ENCODE data around the gene GSTM2. TPM values are rescaled to one million over a fixed set of nuclear protein-coding genes. Genes with fewer than 3 reads are reported as not detected.
A peak's percentile ranks its signal among the peaks of the same experiment; 100 is the strongest.
"Not testable (repeated sequence)": the region's sequence is repeated elsewhere in the genome, so short reads cannot be mapped to it uniquely, and the experiment has no call there.

GSTM2 gene
- total and polyA plus RNA-seq, 4 donors: 7.1 to 15.1 (median 7.9) TPM

DNA sequence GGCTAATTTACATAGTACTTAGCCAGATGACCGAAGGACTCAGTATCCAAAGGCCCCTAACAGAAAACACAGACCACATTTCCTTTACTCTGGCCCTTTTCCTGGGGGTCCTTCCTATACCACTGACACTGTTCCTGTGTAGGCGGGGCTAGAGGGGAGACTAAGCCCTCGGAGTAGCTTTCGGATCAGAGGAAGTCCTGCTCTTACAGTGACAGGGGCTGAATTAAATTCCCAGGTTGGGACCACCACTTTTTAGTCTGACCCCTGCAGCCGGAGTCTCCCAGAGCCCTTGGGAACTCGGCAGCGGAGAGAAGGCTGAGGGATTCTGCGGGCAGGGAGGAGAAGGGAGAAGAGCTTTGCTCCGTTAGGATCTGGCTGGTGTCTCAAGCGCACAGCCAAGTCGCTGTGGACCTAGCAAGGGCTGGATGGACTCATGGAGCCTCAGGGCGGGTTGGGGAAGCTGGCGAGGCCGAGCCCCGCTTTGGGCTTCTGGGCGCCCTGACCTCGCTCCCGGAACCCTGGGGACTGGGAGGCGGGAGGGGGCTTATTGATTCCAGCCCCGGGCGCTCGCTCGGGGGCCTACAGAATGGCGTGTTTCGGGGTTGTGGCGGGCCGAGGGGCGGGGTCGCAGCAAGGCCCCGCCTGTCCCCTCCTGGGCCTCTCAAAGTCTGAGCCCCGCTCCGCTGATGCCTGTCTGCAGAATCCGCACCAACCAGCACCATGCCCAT, 43.9 kb downstream of the GSTM2 start, which contains the start of gene GSTM5:
TSS of gene GSTM5 (plus strand) at position 659 of the 728 bp plus-strand sequence. CDS start at position 721, 62 bp downstream.
- H3K4me3 ChIP-seq (ENCODE audit: low read depth in 1 of 3, low read length in 3 of 3); H3K4me1 ChIP-seq (ENCODE audit: control insufficient read depth in 4 of 4, insufficient read depth in 4 of 4, low read length in 3 of 4); H3K27me3 ChIP-seq (ENCODE audit: control insufficient read depth in 4 of 4, insufficient read depth in 4 of 4, low read length in 3 of 4); H3K9ac ChIP-seq (ENCODE audit: low read depth in 1 of 2, low read length in 2 of 2); H3K9me3 ChIP-seq (ENCODE audit: control insufficient read depth in 4 of 4, low read length in 3 of 4); DNase-seq (ENCODE audit: low spot score); H3K36me3 ChIP-seq (ENCODE audit: control insufficient read depth in 4 of 4, insufficient read depth in 3 of 4, low read depth in 1 of 4, low read length in 3 of 4): not testable (repeated sequence)
- WGBS: 39% methylated on average over 33 of the region's 33 CpGs
- H3K27ac ChIP-seq (ENCODE audit: low read depth in 1 of 2, low read length in 2 of 2): peak within 1 kb of the TSS; percentile 35 to 46

DNA sequence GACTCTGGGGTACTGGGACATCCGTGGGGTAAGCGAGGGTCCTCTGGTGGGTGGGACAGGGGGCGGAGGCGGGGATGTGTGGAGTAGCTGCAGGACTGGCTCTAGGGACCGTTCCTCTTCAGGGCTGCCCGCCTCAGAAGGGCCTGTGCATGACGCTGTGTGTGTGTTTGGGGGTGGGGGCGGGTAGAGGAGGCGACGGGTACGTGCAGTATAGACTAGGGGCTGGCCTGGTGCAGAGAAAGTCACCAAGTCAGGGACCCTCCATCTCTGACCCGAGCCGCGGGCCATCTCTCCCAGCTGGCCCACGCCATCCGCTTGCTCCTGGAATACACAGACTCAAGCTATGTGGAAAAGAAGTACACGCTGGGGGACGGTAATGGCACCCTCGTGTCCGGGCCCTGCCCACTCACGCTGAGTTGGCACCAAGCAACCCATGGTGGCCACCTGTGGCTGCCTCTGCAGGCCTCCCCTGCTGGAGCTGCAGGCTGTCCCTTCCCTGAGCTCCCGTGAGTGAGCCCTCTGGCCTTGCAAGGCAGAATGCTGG, 44.5 kb downstream of the GSTM2 start:
- TF ChIP-seq, protein P1, sequence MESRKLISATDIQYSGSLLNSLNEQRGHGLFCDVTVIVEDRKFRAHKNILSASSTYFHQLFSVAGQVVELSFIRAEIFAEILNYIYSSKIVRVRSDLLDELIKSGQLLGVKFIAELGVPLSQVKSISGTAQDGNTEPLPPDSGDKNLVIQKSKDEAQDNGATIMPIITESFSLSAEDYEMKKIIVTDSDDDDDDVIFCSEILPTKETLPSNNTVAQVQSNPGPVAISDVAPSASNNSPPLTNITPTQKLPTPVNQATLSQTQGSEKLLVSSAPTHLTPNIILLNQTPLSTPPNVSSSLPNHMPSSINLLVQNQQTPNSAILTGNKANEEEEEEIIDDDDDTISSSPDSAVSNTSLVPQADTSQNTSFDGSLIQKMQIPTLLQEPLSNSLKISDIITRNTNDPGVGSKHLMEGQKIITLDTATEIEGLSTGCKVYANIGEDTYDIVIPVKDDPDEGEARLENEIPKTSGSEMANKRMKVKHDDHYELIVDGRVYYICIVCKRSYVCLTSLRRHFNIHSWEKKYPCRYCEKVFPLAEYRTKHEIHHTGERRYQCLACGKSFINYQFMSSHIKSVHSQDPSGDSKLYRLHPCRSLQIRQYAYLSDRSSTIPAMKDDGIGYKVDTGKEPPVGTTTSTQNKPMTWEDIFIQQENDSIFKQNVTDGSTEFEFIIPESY (IDR thresholded peaks at IDR 0.05): no peak
- no peak for TF ChIP-seq HNF4G (IDR thresholded peaks at IDR 0.05)
- no peak for TF ChIP-seq FOXA2 (IDR thresholded peaks at IDR 0.05)
- TF ChIP-seq GABPA (IDR thresholded peaks at IDR 0.05 in 1 of 2, conservative IDR thresholded peaks at IDR 0.05 in 1 of 2): no peak
- no peak for TF ChIP-seq MAX (IDR thresholded peaks at IDR 0.05)
- no peak for TF ChIP-seq YY1 (IDR thresholded peaks at IDR 0.05)
- no peak for TF ChIP-seq EGR1 (IDR thresholded peaks at IDR 0.05; ENCODE audit: low read depth in 2 of 2)
- TF ChIP-seq HNF4A (conservative IDR thresholded peaks at IDR 0.05): no peak
- no peak for TF ChIP-seq CTCF (IDR thresholded peaks at IDR 0.05; ENCODE audit: low read depth, low read length, missing input control)
- no peak for TF ChIP-seq RXRA (IDR thresholded peaks at IDR 0.05)
- TF ChIP-seq ATF3 (IDR thresholded peaks at IDR 0.05): no peak
- no peak for TF ChIP-seq RAD21 (IDR thresholded peaks at IDR 0.05)
- no peak for TF ChIP-seq REST (IDR thresholded peaks at IDR 0.05)
- no peak for TF ChIP-seq FOXA1 (IDR thresholded peaks at IDR 0.05)
- no peak for TF ChIP-seq JUND (IDR thresholded peaks at IDR 0.05)
- TF ChIP-seq NR2F2 (IDR thresholded peaks at IDR 0.05): no peak
- TF ChIP-seq TAF1 (conservative IDR thresholded peaks at IDR 0.05): no peak
- TF ChIP-seq SP1 (IDR thresholded peaks at IDR 0.05): no peak
- H3K4me3 ChIP-seq (ENCODE audit: low read depth in 1 of 3, low read length in 3 of 3): no peak overlapping the region
- no peak for DNase-seq (ENCODE audit: low spot score)
- H3K27ac ChIP-seq (ENCODE audit: low read depth in 1 of 2, low read length in 2 of 2): no peak overlapping the region
- H3K27me3 ChIP-seq (ENCODE audit: control insufficient read depth in 4 of 4, insufficient read depth in 4 of 4, low read length in 3 of 4): no peaks in the 10 kb centered on the region
- no peaks in the 10 kb centered on the region for H3K4me1 ChIP-seq (ENCODE audit: control insufficient read depth in 4 of 4, insufficient read depth in 4 of 4, low read length in 3 of 4)
- H3K9me3 ChIP-seq (ENCODE audit: control insufficient read depth in 4 of 4, low read length in 3 of 4): no peaks in the 10 kb centered on the region
- WGBS: 72% methylated on average over 22 of the region's 22 CpGs
- H3K9ac ChIP-seq (ENCODE audit: low read depth in 1 of 2, low read length in 2 of 2): no peak overlapping the region
- no peaks in the 10 kb centered on the region for H3K36me3 ChIP-seq (ENCODE audit: control insufficient read depth in 4 of 4, insufficient read depth in 3 of 4, low read depth in 1 of 4, low read length in 3 of 4)

All from liver (tissue), 9 donors.